Dermis lymphatic vessel endothelial cell (primary cell): ENCODE data around the gene KCNK1. TPM values are rescaled to one million over a fixed set of nuclear protein-coding genes. Genes with fewer than 3 reads are reported as not detected.

Source experiments
- total RNA-seq: library from RNA; depleted of rRNA; stranded (reverse); fragments of >200 nt; gene quantifications from 2 replicates; pipeline ENCODE4 v1.2.1, GENCODE V29; 2014

KCNK1 gene
- total RNA-seq: 0.09 TPM in 1 of 2 replicates, not detected in the other

DNA sequence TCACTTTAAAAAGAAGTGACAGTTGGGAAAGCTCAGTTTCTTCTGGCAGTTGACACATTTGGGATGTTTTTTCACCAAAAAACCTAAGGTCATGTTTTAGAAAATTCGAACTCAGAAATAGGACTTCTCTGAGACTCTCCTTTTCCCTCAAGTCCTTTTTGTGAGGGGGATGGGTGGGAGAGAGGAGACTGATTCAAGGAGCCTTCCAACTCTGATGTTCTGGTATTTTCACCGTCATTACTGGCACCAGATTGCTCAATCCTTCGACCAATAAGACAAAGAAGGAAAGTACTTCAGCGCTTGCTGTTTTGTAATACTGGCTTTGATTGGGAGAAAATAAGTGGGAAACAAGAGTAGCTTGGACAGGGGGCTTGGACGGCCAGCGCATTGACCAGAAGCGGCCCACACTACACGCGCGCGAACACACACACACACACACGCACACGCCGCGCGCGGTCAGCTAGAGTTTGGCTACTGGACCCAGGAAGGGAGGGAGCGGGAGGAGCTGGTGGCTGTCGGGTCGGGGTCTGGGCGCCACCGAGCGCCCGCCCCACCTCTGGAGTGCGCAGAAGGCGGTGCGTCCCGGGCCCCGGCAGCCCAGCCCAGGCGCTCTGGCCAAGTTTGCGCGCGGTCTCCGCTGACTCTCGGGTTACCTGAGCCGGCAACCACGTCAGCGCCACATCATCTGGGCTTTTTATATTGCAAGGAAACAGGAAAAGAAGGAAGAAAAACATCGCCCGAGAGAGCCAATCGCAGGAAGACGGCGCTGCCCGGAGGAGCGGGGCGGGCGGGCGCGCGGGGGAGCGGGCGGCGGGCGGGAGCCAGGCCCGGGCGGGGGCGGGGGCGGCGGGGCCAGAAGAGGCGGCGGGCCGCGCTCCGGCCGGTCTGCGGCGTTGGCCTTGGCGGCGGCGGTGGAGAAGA lies at the start of gene KCNK1:
Gene KCNK1, plus strand, starts transcription at position 855 of the 921 bp plus-strand sequence. Its CDS starts 66 bp downstream, at position 921.

